Hepatocyte (in vitro differentiated cells): Measurements from ENCODE around the gene KIAA1217. TPM values are rescaled to one million over a fixed set of nuclear protein-coding genes. Genes with fewer than 3 reads are reported as not detected.

Experiments
- DNase-seq: peaks from one replicate; pipeline ENCODE4 v3.0.0-alpha.2; 2016; ENCODE audit warnings: low spot score
- H2AFZ ChIP-seq: fragments of 200-600 bp; sonication (generic); 2 replicates; pipeline ENCODE4 v1.6.0; 2016; ENCODE audit warnings: antibody characterized with exemption, mild to moderate bottlenecking
- H3K27ac ChIP-seq: fragments of 200-600 bp; sonication (generic); 2 replicates; pipeline ENCODE4 v1.5.1; 2016; ENCODE audit warnings: mild to moderate bottlenecking
- H3K27me3 ChIP-seq: fragments of 200-600 bp; sonication (generic); 2 replicates; pipeline ENCODE4 v1.6.1; 2016
- H3K36me3 ChIP-seq: fragments of 200-600 bp; sonication (generic); replicated peaks from 2 replicates; pipeline ENCODE4 v1.5.1; 2016; ENCODE audit warnings: low read depth; ENCODE audit not compliant: insufficient read depth
- H3K4me1 ChIP-seq: fragments of 200-600 bp; sonication (generic); 2 replicates; pipeline ENCODE4 v1.5.1; 2016; ENCODE audit warnings: mild to moderate bottlenecking, moderate library complexity; ENCODE audit not compliant: insufficient read depth
- H3K4me2 ChIP-seq: fragments of 200-600 bp; sonication (generic); 2 replicates; pipeline ENCODE4 v1.6.0; 2016
- H3K4me3 ChIP-seq: fragments of 200-600 bp; sonication (generic); 2 replicates; pipeline ENCODE4 v1.5.1; 2016; ENCODE audit warnings: mild to moderate bottlenecking
- H3K79me2 ChIP-seq: fragments of 200-600 bp; sonication (generic); 2 replicates; pipeline ENCODE4 v1.6.0; 2017; ENCODE audit warnings: mild to moderate bottlenecking
- H3K9me2 ChIP-seq: fragments of 200-600 bp; sonication (generic); replicated peaks from 2 replicates; pipeline ENCODE4 v1.6.0; 2017; ENCODE audit warnings: mild to moderate bottlenecking; ENCODE audit not compliant: insufficient read depth
- H3K9me3 ChIP-seq: fragments of 200-600 bp; sonication (generic); 2 replicates; pipeline ENCODE4 v1.5.1; 2016; ENCODE audit warnings: low read depth, mild to moderate bottlenecking
- H4K20me1 ChIP-seq: fragments of 200-600 bp; sonication (generic); 2 replicates; pipeline ENCODE4 v1.6.0; 2016; ENCODE audit warnings: mild to moderate bottlenecking; ENCODE audit not compliant: insufficient read depth, poor library complexity, severe bottlenecking
- EZH2 ChIP-seq: fragments of 200-600 bp; sonication (generic); IDR thresholded peaks from 2 replicates; pipeline ENCODE4 v1.6.1; 2016; ENCODE audit warnings: antibody characterized with exemption, mild to moderate bottlenecking, borderline replicate concordance
- EZH2phosphoT487 ChIP-seq: fragments of 200-600 bp; sonication (generic); IDR thresholded peaks from one replicate; pipeline ENCODE4 v1.6.1; 2018; ENCODE audit warnings: antibody characterized with exemption, mild to moderate bottlenecking, low read depth, moderate library complexity; ENCODE audit not compliant: unreplicated experiment, severe bottlenecking
- WGBS: methylation state at CpG from one replicate; pipeline ENCODE4 v1.1.6; 2016; ENCODE audit warnings: low lambda C conversion rate; ENCODE audit errors: missing lambda C conversion rate; 5-methylcytosine and 5-hydroxymethylcytosine counted together
- polyA plus RNA-seq: library from polyadenylated mRNA; unstranded; fragments of >200 nt; fragmentation: Nextera tagmentation; extraction: Ambion mirVana; gene quantifications from 2 replicates; pipeline ENCODE4 v1.2.1, GENCODE V29; 2016
- total RNA-seq: library from RNA; depleted of rRNA; stranded (reverse); fragments of >200 nt; gene quantifications from 2 replicates; pipeline ENCODE4 v1.2.3, GENCODE V29; 2014
- TF ChIP-seq, protein P1 (sequence below): fragments of 200-600 bp; sonication (generic); IDR thresholded peaks from 2 replicates; pipeline ENCODE4 v1.5.1; 2016; ENCODE audit warnings: antibody characterized with exemption, mild to moderate bottlenecking; ENCODE audit not compliant: poor library complexity

KIAA1217 gene
- total and polyA plus RNA-seq, 2 experiments from 2014 or later, result 31.6 to 33.2 TPM

DNA sequence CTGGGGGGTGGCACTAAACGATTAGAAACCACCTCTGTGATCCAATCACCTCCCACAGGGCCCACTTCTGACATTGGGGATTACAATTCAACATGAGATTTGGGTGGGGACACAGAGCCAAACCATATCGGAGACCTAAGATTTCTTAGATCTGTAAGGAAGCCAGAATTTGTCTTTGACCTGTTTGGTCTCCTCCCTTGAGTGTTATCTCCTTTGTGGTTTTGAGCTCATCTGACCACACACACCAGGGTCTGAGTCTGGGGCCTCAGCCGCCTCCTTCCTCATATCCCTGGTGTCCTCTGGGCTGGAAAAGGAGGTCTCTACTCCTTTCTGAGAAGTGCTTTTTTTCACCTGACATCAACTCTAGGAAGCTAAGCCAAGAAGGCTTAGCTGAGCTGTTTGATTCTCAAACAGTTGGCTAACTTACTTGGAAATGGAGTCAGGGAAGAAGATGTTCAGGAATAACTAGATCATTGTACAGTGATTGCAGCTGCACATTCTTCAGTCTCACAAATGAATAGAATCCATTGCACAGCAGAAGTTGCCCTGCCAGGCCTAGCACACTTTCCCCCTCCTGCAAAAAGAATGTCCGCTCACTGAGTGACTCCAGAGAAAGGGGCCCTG, 347.3 kb downstream of the KIAA1217 start:
- Histone ChIP-seq H3K4me1 (peaks cover 4% of the 10 kb centered on the region), H2AFZ (no peak overlapping the region), H3K4me3 (no peak overlapping the region), H3K27me3 (no peaks in the 10 kb centered on the region), H4K20me1 (no peaks in the 10 kb centered on the region), H3K4me2 (no peak overlapping the region), H3K9me2 (no peaks in the 10 kb centered on the region), H3K79me2 (no peaks in the 10 kb centered on the region), H3K9me3 (no peaks in the 10 kb centered on the region), H3K27ac (peak overlapping the region; percentile 33), H3K36me3 (no peaks in the 10 kb centered on the region)
- TF ChIP-seq EZH2phosphoT487 (no peak), EZH2 (no peak)
- TF ChIP-seq, protein P1, sequence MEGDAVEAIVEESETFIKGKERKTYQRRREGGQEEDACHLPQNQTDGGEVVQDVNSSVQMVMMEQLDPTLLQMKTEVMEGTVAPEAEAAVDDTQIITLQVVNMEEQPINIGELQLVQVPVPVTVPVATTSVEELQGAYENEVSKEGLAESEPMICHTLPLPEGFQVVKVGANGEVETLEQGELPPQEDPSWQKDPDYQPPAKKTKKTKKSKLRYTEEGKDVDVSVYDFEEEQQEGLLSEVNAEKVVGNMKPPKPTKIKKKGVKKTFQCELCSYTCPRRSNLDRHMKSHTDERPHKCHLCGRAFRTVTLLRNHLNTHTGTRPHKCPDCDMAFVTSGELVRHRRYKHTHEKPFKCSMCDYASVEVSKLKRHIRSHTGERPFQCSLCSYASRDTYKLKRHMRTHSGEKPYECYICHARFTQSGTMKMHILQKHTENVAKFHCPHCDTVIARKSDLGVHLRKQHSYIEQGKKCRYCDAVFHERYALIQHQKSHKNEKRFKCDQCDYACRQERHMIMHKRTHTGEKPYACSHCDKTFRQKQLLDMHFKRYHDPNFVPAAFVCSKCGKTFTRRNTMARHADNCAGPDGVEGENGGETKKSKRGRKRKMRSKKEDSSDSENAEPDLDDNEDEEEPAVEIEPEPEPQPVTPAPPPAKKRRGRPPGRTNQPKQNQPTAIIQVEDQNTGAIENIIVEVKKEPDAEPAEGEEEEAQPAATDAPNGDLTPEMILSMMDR, result no peak
- DNase-seq, result no peak
- WGBS, result 84% methylated on average over 4 of the region's 4 CpGs

DNA sequence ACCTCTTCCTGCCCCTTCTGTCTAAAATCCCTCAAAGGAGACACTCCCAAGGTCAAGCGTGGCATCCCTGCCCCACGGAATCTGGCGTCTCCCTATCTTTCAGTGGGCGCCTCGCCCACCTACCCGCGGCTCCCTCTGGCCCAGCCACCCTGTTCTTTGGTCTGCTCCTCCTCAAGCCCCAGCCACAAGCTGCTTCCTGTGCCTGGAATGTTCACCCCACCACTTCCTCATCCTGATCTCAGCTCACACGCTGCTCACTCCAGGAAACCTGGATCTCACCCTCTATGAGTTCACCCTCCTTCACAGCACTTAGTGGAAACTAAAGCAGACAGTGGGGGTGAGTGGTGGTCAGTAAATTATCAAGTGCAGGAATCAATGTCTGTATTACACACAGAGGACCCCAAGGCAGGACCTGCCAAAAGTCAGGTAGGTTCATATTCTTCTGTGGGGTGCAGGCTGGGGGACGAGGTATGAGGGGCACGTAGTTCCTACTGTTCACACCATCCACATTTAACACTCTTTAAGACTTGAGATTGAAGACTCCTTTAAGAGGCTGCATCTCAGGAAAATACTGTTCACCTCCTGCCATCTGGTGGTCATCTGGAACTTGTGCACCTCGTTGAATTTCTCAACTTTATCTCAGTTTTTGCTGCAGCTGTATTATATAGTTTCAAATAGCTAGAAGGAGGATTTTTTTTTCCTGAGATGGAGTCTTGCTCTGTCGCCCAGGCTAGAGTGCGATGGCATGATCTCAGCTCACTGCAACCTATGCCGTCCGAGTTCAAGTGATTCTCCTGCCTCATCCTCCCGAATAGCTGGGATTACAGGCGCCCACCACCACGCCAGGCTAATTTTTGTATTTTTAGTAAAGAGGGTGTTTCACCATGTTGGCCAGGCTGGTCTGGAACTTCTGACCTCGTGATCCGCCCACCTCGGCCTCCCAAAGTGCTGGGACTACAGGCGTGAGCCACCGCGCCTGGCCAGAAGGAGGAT, 348.1 kb downstream of the KIAA1217 start:
- no peaks in the 10 kb centered on the region for H3K9me3 ChIP-seq
- H3K79me2 ChIP-seq, result no peaks in the 10 kb centered on the region
- H3K27me3 ChIP-seq, result no peaks in the 10 kb centered on the region
- H3K36me3 ChIP-seq, result no peaks in the 10 kb centered on the region
- H3K9me2 ChIP-seq, result no peaks in the 10 kb centered on the region
- H3K4me2 ChIP-seq, result no peak overlapping the region
- H3K27ac ChIP-seq, result peak overlapping the region; percentile 33
- peak; percentile 84 for DNase-seq
- 58% methylated on average over 24 of the region's 24 CpGs for WGBS
- H3K4me3 ChIP-seq, result no peak overlapping the region
- TF ChIP-seq, protein P1, result peak; percentile 78
- no peak for TF ChIP-seq EZH2
- peaks cover 4% of the 10 kb centered on the region for H3K4me1 ChIP-seq
- no peaks in the 10 kb centered on the region for H4K20me1 ChIP-seq
- H2AFZ ChIP-seq, result no peak overlapping the region

DNA sequence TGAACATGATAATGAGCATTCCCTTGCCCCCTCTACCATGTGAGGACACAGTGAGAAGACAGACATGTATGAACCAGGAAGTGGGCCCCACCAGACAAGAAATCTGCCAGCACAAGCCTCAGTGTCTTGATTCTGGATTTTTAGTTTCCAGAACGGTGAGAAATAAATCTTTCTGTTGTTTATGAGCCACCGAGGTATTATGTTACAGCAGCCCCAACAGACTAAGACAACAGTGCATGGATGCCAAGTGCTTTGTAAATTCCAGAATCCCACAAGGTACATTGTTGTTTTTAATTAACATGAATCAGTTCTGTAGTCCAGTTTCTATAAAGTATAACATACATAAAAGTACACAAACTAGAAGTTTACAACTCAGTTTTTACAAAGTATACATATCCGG, 352.5 kb downstream of the KIAA1217 start:
- TF ChIP-seq EZH2phosphoT487 (peak; percentile 91), EZH2 (no peak)
- no peaks in the 10 kb centered on the region for H3K36me3 ChIP-seq
- no peaks in the 10 kb centered on the region for H3K27me3 ChIP-seq
- no peak overlapping the region for H3K4me3 ChIP-seq
- DNase-seq, result no peak
- no peak overlapping the region for H2AFZ ChIP-seq
- peaks cover 4% of the 10 kb centered on the region for H3K4me1 ChIP-seq
- H3K79me2 ChIP-seq, result no peaks in the 10 kb centered on the region
- no peaks in the 10 kb centered on the region for H3K9me3 ChIP-seq
- no peaks in the 10 kb centered on the region for H3K9me2 ChIP-seq
- WGBS, result 50% methylated on average over 3 of the region's 3 CpGs
- H4K20me1 ChIP-seq, result no peaks in the 10 kb centered on the region
- no peak overlapping the region for H3K4me2 ChIP-seq
- peak overlapping the region; percentile 59 for H3K27ac ChIP-seq

DNA sequence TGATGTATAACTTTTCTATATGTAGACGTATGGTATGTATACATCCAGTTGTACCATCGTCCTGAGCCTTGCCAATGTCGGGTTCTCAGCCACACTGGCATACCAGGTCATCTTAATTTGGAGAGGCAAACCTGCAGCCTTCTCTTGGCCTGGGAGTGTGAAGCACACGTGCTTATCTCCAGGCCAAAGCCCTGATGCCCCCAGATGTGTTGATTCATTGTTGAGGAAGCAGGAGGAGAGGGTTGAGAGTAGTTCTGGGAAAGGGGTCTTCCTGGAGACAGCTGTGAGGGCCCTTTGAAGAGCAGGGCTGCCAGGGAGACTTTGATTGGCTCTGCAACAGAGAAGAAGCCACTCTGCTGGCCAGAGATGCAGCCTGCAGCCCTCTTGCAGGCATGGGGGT, 359.1 kb downstream of the KIAA1217 start:
- Histone ChIP-seq H3K79me2 (no peaks in the 10 kb centered on the region), H3K4me2 (no peak overlapping the region)

More for the DNA sequence above, 359.1 kb downstream of the KIAA1217 start:
- Histone ChIP-seq H3K4me1 (no peaks in the 10 kb centered on the region), H2AFZ (no peak overlapping the region), H4K20me1 (no peaks in the 10 kb centered on the region), H3K4me3 (no peak overlapping the region), H3K27me3 (no peaks in the 10 kb centered on the region), H3K36me3 (no peaks in the 10 kb centered on the region), H3K9me3 (no peaks in the 10 kb centered on the region), H3K9me2 (no peaks in the 10 kb centered on the region), H3K27ac (no peak overlapping the region)
- TF ChIP-seq EZH2phosphoT487 (no peak), EZH2 (no peak)
- TF ChIP-seq, protein P1, result no peak
- no peak for DNase-seq
- WGBS, result 72% methylated on average over 4 of the region's 4 CpGs
